ENCODE results near the gene CLDN3.

- TF ChIP-seq YY1 (IDR thresholded peaks at IDR 0.05; ENCODE audit: insufficient read depth, insufficient read length), result no peak
- TF ChIP-seq SUZ12 (IDR thresholded peaks at IDR 0.05; ENCODE audit: extremely low read depth, insufficient read depth, insufficient read length), result no peak
- no peak for TF ChIP-seq ZNF274 (IDR thresholded peaks at IDR 0.05; ENCODE audit: low read depth, low read length)
These were observed 28.5 kb downstream of the CLDN3 start for GRCh38 chr7:73741600-73741999.
